ENCODE results near the gene KLK13. TPM values are rescaled to one million over a fixed set of nuclear protein-coding genes. Genes with fewer than 3 reads are reported as not detected.

KLK13 gene
- total RNA-seq, 1 donor from 2014 or later, result not detected

DNA sequence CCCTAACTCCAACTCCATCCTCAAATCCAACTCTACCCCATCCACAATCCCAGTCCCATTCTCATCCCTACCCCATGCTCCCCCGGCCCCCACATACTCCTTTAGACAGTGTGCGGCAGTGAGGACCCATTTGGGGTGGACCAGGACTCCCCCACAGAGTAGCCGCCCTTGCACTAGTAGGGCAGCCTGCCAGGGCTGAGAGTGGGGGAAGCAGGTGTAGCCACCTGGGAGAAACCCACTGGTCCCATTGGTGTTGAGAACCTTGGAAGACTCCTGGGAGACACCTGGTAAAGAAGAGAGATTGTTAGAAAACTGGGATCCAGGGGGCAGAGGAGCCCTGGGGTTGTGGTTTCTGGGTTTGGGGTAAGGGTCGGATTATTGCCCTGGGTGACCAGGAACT is 4.6 kb downstream of the KLK13 start:
- H3K36me3 ChIP-seq, result no peaks in the 10 kb centered on the region
- TF ChIP-seq, protein P1, sequence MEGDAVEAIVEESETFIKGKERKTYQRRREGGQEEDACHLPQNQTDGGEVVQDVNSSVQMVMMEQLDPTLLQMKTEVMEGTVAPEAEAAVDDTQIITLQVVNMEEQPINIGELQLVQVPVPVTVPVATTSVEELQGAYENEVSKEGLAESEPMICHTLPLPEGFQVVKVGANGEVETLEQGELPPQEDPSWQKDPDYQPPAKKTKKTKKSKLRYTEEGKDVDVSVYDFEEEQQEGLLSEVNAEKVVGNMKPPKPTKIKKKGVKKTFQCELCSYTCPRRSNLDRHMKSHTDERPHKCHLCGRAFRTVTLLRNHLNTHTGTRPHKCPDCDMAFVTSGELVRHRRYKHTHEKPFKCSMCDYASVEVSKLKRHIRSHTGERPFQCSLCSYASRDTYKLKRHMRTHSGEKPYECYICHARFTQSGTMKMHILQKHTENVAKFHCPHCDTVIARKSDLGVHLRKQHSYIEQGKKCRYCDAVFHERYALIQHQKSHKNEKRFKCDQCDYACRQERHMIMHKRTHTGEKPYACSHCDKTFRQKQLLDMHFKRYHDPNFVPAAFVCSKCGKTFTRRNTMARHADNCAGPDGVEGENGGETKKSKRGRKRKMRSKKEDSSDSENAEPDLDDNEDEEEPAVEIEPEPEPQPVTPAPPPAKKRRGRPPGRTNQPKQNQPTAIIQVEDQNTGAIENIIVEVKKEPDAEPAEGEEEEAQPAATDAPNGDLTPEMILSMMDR (IDR thresholded peaks at IDR 0.05; ENCODE audit: borderline replicate concordance), result no peak
- no peaks in the 10 kb centered on the region for H3K9me3 ChIP-seq (replicated peaks)
- intact Hi-C loops (cut with micrococcal nuclease), result no loop called here
- H3K27me3 ChIP-seq (ENCODE audit: low read depth), result peaks cover 57% of the 10 kb centered on the region
- no peak overlapping the region for H3K4me3 ChIP-seq
- H3K27ac ChIP-seq (replicated peaks), result no peak overlapping the region
- peaks cover 9% of the 10 kb centered on the region for H3K4me1 ChIP-seq
- no peak for DNase-seq

DNA sequence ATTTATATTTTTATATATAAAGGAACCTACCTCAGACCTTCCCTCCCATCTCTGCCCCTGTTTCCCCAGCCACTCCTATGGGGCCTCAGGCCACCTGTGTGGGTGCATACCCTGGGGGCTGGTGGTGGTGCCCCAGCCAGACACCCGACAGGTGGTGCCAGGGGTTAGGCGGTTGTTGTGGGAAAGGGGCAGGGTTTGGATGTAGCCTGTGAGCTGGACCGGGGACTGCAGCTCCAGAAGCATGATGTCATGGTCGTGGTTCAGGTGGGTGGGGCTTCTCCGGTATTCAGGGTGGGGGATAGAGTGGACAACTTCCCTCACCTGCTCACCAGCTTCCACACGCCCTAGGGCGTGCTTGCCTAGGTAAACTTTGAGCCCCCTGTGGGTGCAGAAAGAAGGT is 5.2 kb downstream of the KLK13 start:
- TF ChIP-seq, protein P1 (IDR thresholded peaks at IDR 0.05; ENCODE audit: borderline replicate concordance), result no peak
- peaks cover 3% of the 10 kb centered on the region for H3K4me1 ChIP-seq
- DNase-seq, result no peak
- no peak overlapping the region for H3K4me3 ChIP-seq
- H3K36me3 ChIP-seq, result no peaks in the 10 kb centered on the region
- H3K9me3 ChIP-seq (replicated peaks), result no peaks in the 10 kb centered on the region
- intact Hi-C loops (cut with micrococcal nuclease), result no loop called here
- no peak overlapping the region for H3K27ac ChIP-seq (replicated peaks)
- H3K27me3 ChIP-seq (ENCODE audit: low read depth), result peaks cover 57% of the 10 kb centered on the region

DNA sequence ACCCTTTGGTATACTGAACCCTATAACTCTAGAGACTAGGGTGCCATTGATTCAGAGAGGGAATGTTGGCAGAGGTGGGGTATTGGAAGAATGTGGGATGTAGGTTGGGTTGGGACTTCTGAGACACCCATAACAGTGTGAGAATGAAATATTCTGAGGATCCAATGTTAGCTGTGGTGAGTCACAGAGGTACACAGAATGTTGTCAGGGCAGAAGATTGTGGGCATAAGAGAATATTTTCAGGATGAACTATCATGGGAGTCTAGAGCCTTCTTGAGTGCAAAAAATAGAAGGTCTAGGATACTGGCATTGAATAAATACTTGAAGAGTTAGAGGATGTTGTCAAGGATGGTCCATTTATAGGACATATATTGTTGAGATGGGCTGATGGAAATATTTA is 9.0 kb downstream of the KLK13 start:
- Histone ChIP-seq H3K36me3 (no peaks in the 10 kb centered on the region), H3K4me1 (no peaks in the 10 kb centered on the region), H3K27me3 (ENCODE audit: low read depth) (peaks cover 51% of the 10 kb centered on the region), H3K4me3 (no peak overlapping the region), H3K9me3 (replicated peaks) (no peaks in the 10 kb centered on the region), H3K27ac (replicated peaks) (no peak overlapping the region)
- intact Hi-C loops (cut with micrococcal nuclease), result no loop called here
- TF ChIP-seq, protein P1 (IDR thresholded peaks at IDR 0.05; ENCODE audit: borderline replicate concordance), result no peak
- DNase-seq, result no peak

DNA sequence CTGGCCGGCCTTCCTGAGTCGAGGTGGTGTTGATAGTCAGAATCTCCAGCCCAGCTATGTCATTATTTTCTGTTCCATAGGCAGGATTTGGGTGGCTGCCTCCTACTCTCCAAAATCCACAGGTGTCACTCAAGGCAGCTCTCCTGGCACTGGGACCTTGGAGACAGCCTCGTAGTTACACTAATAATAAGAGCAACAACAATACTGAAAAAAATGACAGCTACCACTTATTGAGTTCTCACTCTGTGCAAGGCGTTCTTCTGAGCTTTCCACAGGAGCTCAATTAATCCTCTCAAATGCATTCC is 17.9 kb downstream of the KLK13 start:
- Histone ChIP-seq H3K27ac (replicated peaks) (no peak overlapping the region), H3K4me1 (no peaks in the 10 kb centered on the region), H3K27me3 (ENCODE audit: low read depth) (peaks cover 21% of the 10 kb centered on the region), H3K9me3 (replicated peaks) (peaks cover 6% of the 10 kb centered on the region), H3K36me3 (no peaks in the 10 kb centered on the region), H3K4me3 (no peak overlapping the region)
- intact Hi-C loops (cut with micrococcal nuclease), result no loop called here
- DNase-seq, result no peak
- TF ChIP-seq, protein P1 (IDR thresholded peaks at IDR 0.05; ENCODE audit: borderline replicate concordance), result no peak

DNA sequence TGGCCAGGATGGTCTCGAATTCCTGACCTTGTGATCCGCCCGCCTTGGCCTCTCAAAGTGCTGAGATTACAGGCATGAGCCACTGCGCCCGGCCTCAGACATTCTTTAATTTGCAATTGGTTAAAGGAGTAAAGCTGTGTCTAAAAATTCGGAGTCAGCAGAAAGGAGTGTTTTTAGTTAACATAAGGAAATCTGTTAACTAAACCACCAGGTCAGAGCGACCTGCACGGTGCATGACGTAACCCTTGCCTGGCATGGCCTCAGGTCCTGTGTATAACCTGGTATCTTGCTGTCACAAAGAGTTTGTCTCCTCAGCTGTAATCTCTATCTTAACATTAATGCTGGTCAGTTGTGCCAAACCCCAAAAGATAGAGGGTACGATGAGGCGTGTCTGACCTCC is 20.6 kb downstream of the KLK13 start:
- Histone ChIP-seq H3K4me3 (no peak overlapping the region), H3K36me3 (no peaks in the 10 kb centered on the region), H3K9me3 (replicated peaks) (no peaks in the 10 kb centered on the region), H3K27ac (replicated peaks) (no peak overlapping the region), H3K4me1 (no peaks in the 10 kb centered on the region), H3K27me3 (ENCODE audit: low read depth) (peaks cover 13% of the 10 kb centered on the region)
- intact Hi-C loops (cut with micrococcal nuclease), result no loop called here
- DNase-seq, result no peak
- TF ChIP-seq, protein P1 (IDR thresholded peaks at IDR 0.05; ENCODE audit: borderline replicate concordance), result no peak

DNA sequence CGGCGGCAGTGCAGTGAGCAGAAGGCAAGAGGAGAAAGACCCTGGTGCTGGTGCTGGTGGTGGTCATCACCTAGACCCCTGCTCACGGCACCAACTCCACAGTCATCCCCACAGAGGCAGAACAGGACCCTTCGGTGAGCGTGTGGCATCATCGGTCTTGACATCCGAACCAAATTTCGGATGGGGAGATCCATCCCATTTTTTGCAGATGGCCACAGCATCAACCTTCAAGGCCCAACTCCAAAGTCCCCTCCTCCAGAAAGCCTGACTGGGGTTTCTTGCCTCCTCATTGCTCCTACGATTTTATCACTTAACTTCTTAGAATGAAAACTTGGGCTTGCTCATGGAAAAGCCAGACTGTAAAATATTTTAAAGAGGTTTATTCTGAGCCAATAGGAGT is 21.4 kb downstream of the KLK13 start:
- Histone ChIP-seq H3K4me1 (no peaks in the 10 kb centered on the region), H3K27me3 (ENCODE audit: low read depth) (peaks cover 8% of the 10 kb centered on the region), H3K27ac (replicated peaks) (no peak overlapping the region), H3K4me3 (no peak overlapping the region), H3K36me3 (no peaks in the 10 kb centered on the region), H3K9me3 (replicated peaks) (no peaks in the 10 kb centered on the region)
- no peak for DNase-seq
- intact Hi-C loops (cut with micrococcal nuclease), result no loop called here
- TF ChIP-seq, protein P1 (IDR thresholded peaks at IDR 0.05; ENCODE audit: borderline replicate concordance), result no peak
